ENCODE measurements around the gene SUN2.

The SUN2 gene

DNA sequence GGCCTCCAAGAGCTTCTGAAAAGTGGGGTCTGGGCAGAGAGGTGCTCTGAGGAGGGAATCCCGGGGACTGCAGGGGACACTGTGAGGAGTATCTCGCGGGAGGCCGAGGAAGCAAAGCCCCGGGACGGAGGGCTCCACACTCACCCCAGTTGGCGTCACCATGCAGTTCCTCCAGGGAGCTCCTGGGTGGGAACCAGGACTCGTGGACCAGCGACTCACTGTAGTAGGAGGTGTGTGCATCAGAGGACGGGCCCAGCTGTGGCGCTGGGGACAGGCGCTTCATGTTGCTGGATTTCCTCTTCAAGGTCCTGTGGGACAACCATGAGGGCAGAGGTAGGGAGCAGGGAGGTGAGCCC lies 4.8 kb downstream of the SUN2 start:
- Mint-ChIP-seq H3K4me1 (ENCODE audit: low read depth) (peaks cover 66% of the 10 kb centered on the region), H3K27ac (peak overlapping the region; percentile 99), H3K4me3 (peak overlapping the region; percentile 92), H3K27me3 (no peaks in the 10 kb centered on the region), H3K36me3 (no peaks in the 10 kb centered on the region), H3K9me3 (ENCODE audit: low read depth) (no peaks in the 10 kb centered on the region)

DNA sequence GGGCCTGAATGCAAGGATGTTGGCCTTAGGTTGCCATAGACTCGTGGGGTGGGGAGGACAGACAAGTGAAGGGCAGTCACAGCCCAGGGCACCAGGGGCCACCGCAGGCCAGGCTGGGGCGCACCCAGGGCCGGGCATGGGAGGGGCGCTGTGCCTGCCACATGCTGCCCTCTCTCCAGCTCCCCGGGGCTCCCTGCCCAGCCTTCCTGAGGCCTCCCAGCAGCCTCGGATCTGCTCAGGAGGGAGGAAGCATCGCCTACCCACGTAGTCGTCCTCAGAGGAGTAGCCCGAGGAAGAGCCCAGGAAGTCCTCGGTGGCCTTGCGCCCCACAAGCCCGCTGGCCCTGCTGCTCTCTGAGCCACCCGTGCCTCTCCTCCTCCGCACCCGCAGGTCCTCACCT lies 5.2 kb downstream of the SUN2 start:
- H3K27ac Mint-ChIP-seq = peak overlapping the region; percentile 99
- H3K4me1 Mint-ChIP-seq (ENCODE audit: low read depth) = peaks cover 68% of the 10 kb centered on the region
- peak overlapping the region; percentile 92 for H3K4me3 Mint-ChIP-seq
- no peaks in the 10 kb centered on the region for H3K27me3 Mint-ChIP-seq
- no peaks in the 10 kb centered on the region for H3K9me3 Mint-ChIP-seq (ENCODE audit: low read depth)
- no peaks in the 10 kb centered on the region for H3K36me3 Mint-ChIP-seq

DNA sequence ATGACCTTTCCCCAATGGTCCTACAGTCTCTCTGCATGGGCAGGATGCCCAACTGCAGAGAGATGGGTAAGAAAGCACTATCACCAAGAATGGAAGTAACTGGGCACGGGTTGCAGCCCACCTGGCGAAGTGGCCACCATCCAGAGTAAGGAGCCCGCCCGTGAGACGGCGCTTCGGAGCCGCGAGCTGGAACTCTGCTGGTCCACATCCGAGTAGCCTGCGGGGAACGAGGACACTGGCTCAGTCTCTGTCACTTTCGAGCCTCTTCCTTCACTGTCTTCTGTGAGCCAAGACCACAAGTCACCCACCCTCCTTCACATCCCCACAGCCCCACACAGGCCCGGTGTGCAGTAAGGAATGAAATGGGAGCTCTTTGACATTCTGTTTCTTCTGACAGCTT lies 5.7 kb downstream of the SUN2 start:
- H3K27ac Mint-ChIP-seq = peak overlapping the region; percentile 99
- H3K9me3 Mint-ChIP-seq (ENCODE audit: low read depth) = no peaks in the 10 kb centered on the region
- H3K4me3 Mint-ChIP-seq = peak overlapping the region; percentile 63
- no peaks in the 10 kb centered on the region for H3K36me3 Mint-ChIP-seq
- no peaks in the 10 kb centered on the region for H3K27me3 Mint-ChIP-seq
- peaks cover 69% of the 10 kb centered on the region for H3K4me1 Mint-ChIP-seq (ENCODE audit: low read depth)

DNA sequence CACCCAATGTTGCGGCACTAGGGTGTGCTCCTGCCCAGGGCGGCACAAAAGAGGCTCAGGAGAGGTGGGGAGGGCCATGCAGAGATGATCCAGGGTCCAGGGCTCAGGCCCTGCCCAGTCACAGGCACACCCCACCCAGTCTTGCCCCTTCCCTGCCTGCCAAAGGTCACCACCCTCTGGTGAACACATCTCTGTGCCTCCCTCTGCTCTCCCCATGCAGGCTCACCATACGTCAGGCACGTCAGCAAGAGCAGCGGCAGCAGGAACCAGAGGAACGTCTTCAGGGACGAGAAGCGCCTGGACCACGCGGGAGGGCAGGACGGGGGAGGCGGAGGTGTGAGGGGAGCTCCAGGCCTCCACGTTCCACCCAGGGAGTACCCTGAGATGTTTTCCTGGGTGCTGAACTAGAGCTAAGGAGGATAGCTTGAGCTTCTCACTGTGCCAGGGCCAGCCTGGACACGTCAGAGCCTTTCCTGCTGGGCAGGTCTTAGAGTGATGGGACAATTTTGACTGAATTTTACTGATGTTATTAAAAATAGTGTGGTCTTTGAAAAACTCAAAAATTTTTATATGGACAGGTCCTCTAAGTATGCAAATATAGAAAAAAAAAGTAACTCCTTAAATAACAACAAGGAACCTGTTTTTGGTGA lies 7.2 kb downstream of the SUN2 start:
- peak overlapping the region; percentile 82 for H3K27ac Mint-ChIP-seq
- no peaks in the 10 kb centered on the region for H3K27me3 Mint-ChIP-seq
- H3K9me3 Mint-ChIP-seq (ENCODE audit: low read depth) = no peaks in the 10 kb centered on the region
- H3K36me3 Mint-ChIP-seq = no peaks in the 10 kb centered on the region
- H3K4me1 Mint-ChIP-seq (ENCODE audit: low read depth) = peaks cover 62% of the 10 kb centered on the region
- no peak overlapping the region for H3K4me3 Mint-ChIP-seq

DNA sequence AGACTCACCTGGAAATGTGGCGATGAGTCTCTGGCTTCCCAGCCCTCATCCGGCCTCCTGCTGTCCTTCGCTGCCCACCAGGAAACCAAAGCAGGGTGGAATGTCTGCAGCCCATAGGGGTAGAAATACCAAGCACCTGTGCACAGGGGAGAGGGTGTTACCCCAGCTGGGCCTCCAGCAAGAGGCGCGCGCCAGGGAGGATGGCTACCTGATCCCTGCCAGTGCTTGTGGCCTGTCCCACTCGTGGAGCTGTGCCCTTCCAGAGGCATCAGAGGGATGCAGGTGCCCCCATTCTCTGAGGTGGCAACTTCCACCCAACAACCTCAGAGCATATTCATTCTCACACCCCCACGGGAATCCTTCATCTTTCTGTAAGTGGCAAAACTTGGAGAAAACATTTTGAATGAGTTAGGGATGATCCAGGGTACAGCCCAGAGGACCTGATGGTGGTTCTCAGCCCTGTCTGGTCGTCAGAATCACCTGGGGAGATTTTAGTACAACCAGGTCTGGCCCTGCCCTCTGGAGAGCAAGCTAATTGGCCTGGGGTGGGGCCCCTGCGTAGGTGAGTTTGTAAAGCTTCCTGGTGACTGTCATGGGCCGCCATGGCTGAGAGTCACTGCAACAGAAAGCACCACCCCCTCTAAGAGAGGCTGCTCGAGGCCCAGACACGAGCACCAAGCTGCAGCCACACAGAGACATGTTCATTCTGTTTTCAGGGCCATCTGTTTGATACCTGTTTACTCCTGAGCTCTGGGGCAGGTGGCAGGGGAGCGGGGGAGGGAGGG lies 9.9 kb downstream of the SUN2 start:
- no peaks in the 10 kb centered on the region for H3K9me3 Mint-ChIP-seq (ENCODE audit: low read depth)
- H3K4me3 Mint-ChIP-seq = no peak overlapping the region
- peaks cover 50% of the 10 kb centered on the region for H3K4me1 Mint-ChIP-seq (ENCODE audit: low read depth)
- no peaks in the 10 kb centered on the region for H3K27me3 Mint-ChIP-seq
- H3K27ac Mint-ChIP-seq = peak overlapping the region; percentile 77
- no peaks in the 10 kb centered on the region for H3K36me3 Mint-ChIP-seq

DNA sequence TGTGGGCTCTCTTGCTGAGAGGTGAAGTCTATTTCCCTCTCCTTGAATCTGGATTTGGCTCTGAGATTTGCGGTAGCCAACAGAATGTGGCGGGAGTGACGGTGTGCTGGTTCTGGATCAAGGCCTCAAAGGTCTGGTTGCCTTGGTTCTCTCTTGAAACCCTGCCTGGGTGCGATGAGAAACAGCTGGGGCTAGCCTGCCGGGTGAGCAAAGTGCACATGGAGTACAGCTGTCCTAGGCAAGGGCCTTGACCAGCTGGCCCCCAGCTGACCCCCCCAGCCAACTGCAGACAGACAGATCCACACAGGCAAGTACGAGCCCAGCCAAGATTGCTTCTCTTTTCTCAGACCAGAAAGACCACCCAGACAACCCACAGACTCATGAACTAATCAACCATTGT lies 10.8 kb downstream of the SUN2 start:
- Mint-ChIP-seq H3K36me3 (no peaks in the 10 kb centered on the region), H3K4me3 (no peak overlapping the region), H3K4me1 (ENCODE audit: low read depth) (peaks cover 47% of the 10 kb centered on the region)

DNA sequence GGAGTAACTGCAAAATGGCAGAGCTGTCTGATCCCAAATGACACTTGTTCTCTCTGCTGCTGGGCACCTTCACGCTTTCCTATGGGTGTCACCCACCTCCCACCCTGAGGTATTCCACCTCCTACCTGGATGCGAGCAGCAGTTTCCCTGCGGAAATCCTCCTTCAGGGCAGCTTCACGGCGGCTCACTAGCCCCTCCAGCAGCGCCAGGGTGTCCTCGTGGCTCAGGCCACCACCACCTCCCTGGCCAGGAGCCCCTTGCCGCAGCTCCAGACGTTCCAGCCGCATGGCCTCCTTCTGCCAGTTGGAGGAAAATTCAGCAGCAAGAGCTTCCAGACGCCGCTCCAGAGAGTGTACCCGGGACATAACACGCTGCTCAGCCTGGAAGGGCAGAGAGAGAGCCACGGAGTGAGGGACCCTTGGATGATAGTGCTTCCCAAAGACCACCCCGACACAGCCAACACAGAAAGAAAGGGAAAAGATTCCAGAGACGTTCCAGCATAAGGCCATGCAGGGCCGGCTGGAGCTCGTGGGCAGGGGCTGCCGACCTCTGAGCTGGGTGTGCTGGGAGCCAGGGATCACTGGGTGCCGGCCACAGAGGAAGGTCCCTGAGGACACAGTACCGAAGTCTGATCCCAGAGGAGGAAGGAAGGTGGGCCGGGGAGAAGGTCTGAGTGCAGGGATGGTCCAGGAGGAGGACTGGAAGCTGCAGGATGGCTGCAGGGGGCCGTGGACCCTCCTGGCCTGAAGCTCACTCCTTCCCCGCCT lies 13.4 kb downstream of the SUN2 start:
- Mint-ChIP-seq H3K27me3 (no peaks in the 10 kb centered on the region), H3K9me3 (ENCODE audit: low read depth) (no peaks in the 10 kb centered on the region), H3K36me3 (peaks cover under 1% of the 10 kb centered on the region), H3K4me1 (ENCODE audit: low read depth) (peaks cover 44% of the 10 kb centered on the region), H3K4me3 (no peak overlapping the region), H3K27ac (peak overlapping the region; percentile 85)

More for the DNA sequence above, 10.8 kb downstream of the SUN2 start:
- H3K27me3 Mint-ChIP-seq = no peaks in the 10 kb centered on the region
- peak overlapping the region; percentile 77 for H3K27ac Mint-ChIP-seq
- no peaks in the 10 kb centered on the region for H3K9me3 Mint-ChIP-seq (ENCODE audit: low read depth)

DNA sequence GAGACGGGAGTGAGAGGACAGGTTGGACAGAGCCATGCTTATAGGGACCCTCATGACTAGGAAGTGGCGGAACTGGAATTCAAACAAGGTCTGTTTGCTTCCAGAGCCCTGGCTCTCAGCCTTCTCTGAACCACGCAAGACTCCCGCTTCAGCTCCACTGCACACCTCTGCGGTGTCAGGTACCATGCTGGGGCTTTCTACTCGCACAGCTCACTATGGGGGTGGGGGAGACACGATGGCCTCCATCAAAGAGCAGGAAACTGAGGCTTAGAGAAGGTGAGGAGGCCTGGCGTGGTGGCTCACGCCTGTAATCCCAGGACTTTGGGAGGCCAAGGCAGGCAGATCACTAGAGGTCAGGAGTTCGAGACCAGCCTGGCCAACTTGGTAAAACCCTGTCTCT lies 14.2 kb downstream of the SUN2 start:
- no peak overlapping the region for H3K4me3 Mint-ChIP-seq
- no peaks in the 10 kb centered on the region for H3K27me3 Mint-ChIP-seq
- H3K36me3 Mint-ChIP-seq = peaks cover 5% of the 10 kb centered on the region
- H3K9me3 Mint-ChIP-seq (ENCODE audit: low read depth) = no peaks in the 10 kb centered on the region
- H3K27ac Mint-ChIP-seq = peak overlapping the region; percentile 85
- peaks cover 49% of the 10 kb centered on the region for H3K4me1 Mint-ChIP-seq (ENCODE audit: low read depth)

DNA sequence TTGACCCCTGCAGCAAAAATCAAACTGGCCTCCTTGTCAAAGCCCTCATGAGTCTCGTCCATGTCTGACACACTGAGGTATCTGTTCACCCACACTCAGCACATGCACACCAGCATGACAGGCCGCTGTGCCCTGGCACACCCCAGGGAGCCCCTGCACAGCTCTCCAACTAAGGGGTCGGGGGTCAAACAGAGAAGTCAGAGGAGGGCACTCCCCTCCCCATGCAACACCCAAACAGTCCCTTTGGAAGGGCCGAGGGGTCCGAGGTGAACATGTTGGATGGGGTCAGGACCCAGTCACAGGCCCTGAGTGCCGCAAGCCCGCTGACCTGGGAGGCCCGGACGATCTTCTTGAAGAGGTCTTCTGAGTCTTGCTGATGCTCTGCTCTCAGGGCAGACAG lies 14.6 kb downstream of the SUN2 start:
- Mint-ChIP-seq H3K36me3 (peaks cover 5% of the 10 kb centered on the region), H3K4me1 (ENCODE audit: low read depth) (peaks cover 52% of the 10 kb centered on the region), H3K27ac (peak overlapping the region; percentile 85), H3K4me3 (no peak overlapping the region), H3K27me3 (no peaks in the 10 kb centered on the region), H3K9me3 (ENCODE audit: low read depth) (no peaks in the 10 kb centered on the region)

DNA sequence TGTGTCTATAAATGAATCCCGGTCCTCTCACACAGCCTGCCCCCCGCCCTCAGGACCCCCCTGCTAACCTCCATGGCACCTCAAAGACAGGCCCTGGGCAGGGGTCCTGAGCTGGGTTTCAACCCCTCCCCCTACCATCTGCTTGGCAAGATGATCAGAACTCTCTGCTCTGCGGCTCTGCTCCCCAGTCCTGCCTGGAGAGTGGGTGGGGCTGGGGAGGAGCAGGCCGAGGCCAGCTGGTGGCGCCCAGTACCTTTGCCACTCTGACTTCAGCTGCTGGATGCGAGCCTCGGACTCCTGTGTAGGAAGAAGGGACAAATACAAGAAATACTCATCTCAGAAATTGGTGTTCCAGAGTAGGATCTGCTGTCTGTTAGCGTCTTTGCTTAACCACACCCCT lies 15.0 kb downstream of the SUN2 start:
- H3K9me3 Mint-ChIP-seq (ENCODE audit: low read depth) = no peaks in the 10 kb centered on the region
- no peak overlapping the region for H3K4me3 Mint-ChIP-seq
- no peaks in the 10 kb centered on the region for H3K27me3 Mint-ChIP-seq
- H3K4me1 Mint-ChIP-seq (ENCODE audit: low read depth) = peaks cover 53% of the 10 kb centered on the region
- H3K27ac Mint-ChIP-seq = peak overlapping the region; percentile 85
- peaks cover 5% of the 10 kb centered on the region for H3K36me3 Mint-ChIP-seq

DNA sequence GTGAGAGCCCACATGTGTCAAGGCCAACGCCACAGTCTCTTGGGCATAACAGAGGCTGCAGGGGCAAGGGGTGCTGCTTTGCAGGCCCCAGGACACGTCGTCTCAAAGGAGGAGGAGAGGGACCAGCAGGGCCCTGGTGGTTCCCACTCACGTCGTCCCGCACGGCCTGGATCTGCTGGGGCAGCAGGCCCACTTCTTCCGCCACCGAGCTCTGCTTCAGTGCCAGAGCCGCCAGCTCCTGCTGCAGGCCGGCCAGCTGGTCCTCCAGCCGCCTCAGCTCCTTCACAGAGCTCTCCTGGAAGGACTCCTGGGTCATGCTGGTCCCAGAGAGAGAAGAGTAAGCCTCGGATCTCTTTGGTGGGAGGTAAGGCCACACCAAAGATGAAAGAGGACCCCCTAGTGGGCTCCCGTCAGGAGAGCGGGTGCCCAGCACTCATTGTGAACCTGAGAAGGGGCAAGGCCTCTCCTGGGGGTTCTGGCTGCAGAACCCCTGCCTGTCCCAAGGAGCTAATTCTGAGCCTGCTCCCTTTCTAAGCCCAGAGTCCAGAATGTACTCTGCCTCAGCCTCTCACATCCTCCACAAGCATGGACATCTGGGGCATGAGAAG lies 15.6 kb downstream of the SUN2 start:
- H3K4me3 Mint-ChIP-seq = no peak overlapping the region
- peaks cover 5% of the 10 kb centered on the region for H3K36me3 Mint-ChIP-seq

DNA sequence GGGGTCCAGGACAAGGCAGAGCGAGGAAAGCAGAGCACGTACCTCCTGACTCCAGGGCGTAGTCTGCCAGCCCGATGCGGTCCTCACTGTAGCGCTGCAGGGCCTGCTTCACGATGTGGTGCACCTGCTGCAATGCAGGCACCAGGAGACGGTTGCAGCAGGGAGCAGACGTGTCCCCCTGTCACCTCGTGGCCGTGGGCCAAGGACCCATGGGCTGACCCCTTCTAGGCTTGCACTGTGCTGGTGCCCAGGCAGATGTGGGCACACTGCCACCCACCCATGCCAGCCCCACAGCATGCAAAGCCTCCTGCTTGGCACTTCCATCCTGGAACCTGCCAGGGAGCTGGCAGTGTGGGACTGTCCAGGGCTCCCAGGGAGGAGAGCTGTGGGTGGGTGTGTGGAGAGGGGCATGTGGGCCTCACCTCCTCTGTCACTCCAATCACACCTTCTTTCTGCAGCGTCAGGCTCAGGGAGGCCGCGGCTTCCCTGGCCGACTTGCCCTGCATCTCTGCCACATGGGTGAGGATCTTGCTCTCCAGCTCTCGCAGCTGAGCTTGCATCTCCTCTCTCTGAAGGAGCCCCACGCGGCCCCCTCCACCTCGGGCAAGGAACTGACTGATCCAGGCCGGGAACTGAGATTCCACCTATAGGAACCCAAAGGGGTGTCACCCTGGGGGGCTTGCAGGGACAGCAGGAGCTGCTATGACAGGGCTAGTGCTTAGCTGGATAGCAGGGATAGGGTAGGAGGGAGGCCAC lies 16.3 kb downstream of the SUN2 start:
- Mint-ChIP-seq H3K36me3 (peaks cover 5% of the 10 kb centered on the region), H3K27me3 (no peaks in the 10 kb centered on the region), H3K27ac (peak overlapping the region; percentile 58), H3K4me1 (ENCODE audit: low read depth) (peaks cover 56% of the 10 kb centered on the region), H3K4me3 (no peak overlapping the region), H3K9me3 (ENCODE audit: low read depth) (no peaks in the 10 kb centered on the region)

More for the DNA sequence above, 15.6 kb downstream of the SUN2 start:
- no peaks in the 10 kb centered on the region for H3K27me3 Mint-ChIP-seq
- H3K27ac Mint-ChIP-seq = peak overlapping the region; percentile 58
- H3K4me1 Mint-ChIP-seq (ENCODE audit: low read depth) = peaks cover 56% of the 10 kb centered on the region
- no peaks in the 10 kb centered on the region for H3K9me3 Mint-ChIP-seq (ENCODE audit: low read depth)

DNA sequence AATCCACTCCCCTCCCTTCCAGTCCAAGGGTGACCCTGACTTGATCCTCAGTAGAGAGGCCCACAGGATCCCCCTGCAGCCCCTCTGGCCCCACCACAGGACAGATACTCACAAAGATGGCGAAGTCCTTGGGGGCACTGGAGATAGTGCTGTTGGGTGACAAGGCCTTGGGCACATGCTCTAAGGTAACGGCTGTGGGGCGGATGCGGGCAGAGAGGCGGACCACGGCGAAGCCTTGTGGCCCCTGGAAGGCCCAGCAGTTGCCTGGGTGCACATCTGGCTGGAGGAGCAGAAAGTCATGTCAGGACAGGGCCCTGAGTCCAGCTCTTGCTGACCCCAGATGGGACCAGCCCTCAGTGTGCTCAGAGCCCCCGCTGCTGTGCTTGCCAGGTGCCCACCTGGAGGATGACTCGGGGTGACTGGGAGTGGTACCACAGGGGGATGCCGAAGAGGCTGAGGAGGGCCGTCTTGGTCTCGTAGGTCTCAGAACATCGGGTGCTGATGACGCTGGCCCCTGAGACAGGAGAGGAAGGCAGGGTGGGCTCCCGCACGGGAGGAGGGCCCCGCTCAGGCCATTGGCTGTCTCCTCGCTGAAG lies 17.2 kb downstream of the SUN2 start:
- Mint-ChIP-seq H3K36me3 (peaks cover 5% of the 10 kb centered on the region), H3K27ac (peak overlapping the region; percentile 94), H3K9me3 (ENCODE audit: low read depth) (no peaks in the 10 kb centered on the region), H3K4me1 (ENCODE audit: low read depth) (peaks cover 58% of the 10 kb centered on the region), H3K27me3 (no peaks in the 10 kb centered on the region), H3K4me3 (no peak overlapping the region)
